Left cardiac atrium (tissue), 4 donors: ENCODE measurements around the gene ITGB7. TPM values are rescaled to one million over a fixed set of nuclear protein-coding genes. Genes with fewer than 3 reads are reported as not detected.

Source experiments
- ATAC-seq, 2 donors: fragments of 200-7000 bp; cut with Tn5 transposase; one replicate each; pipeline ENCODE4 v1.9.1; 2020; ENCODE audit warnings: mild to moderate bottlenecking in 2 of 2, moderate library complexity in 2 of 2
- DNase-seq: peaks from one replicate; pipeline ENCODE4 v3.0.0-alpha.2; 2020
- intact Hi-C, 2 donors: fragments of 100-400 bp; cut with DNase I; formaldehyde crosslinking; loops; one replicate each; pipeline versions ENCODE4 v1.14.1 to v1.15.1; 2022 to 2023
- long read RNA-seq: library from polyadenylated mRNA; unstranded; transcript quantifications from one replicate; pipeline ENCODE4 v2.0.0, GENCODE V29; 2021
- total RNA-seq, 2 donors: library from RNA; stranded (reverse); fragmentation: NEBNext Ultra II Directional; extraction: Animal tissue kit (Norgen Biotek cat#: 25700); gene quantifications; one replicate each; pipeline ENCODE4 v1.2.1, GENCODE V29; 2021
- donor health status: DM: no; HTN: yes; CAD: no.
- donor health status: DM: no; HTN: yes; CAD: no; lungs with severe emphysema.
- donor health status: DM: yes; HTN: yes; CAD: no.
- donor health status: Dilated cardiomyopathy.

ITGB7 gene, protein sequence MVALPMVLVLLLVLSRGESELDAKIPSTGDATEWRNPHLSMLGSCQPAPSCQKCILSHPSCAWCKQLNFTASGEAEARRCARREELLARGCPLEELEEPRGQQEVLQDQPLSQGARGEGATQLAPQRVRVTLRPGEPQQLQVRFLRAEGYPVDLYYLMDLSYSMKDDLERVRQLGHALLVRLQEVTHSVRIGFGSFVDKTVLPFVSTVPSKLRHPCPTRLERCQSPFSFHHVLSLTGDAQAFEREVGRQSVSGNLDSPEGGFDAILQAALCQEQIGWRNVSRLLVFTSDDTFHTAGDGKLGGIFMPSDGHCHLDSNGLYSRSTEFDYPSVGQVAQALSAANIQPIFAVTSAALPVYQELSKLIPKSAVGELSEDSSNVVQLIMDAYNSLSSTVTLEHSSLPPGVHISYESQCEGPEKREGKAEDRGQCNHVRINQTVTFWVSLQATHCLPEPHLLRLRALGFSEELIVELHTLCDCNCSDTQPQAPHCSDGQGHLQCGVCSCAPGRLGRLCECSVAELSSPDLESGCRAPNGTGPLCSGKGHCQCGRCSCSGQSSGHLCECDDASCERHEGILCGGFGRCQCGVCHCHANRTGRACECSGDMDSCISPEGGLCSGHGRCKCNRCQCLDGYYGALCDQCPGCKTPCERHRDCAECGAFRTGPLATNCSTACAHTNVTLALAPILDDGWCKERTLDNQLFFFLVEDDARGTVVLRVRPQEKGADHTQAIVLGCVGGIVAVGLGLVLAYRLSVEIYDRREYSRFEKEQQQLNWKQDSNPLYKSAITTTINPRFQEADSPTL
- total RNA-seq: 1 to 10 TPM in 1 of 2 donors, under 1 TPM in 1; 0.81 to 2.1 TPM
- long read RNA-seq, partial matches to known transcripts: 0 of 3 reads
- long read RNA-seq, other reads (novel, unspliced or antisense): 2 of 3 reads

DNA sequence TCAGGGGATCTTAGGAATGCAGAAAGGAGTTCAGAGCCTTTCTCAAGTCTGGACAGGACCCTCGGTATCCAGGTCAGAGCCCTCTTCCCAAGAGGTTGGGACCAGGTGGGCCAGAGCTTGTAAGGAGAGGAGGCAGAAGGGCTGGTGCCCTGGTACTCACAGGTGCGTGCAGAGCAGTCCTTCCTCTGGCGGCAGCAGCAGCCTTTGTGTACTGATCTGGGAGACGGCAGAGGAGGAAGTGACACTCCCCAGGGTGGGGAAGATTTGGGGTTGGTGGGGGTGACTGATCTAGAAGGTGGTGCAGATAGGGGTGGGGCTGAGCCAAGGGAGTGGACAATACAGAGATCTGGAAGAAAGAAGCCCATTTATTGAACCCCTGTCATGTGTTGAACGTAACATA, at the start of gene ITGB7:
Gene ITGB7 (minus strand): TSS at position 210 of the 400 bp plus-strand sequence. CDS start 6,808 bp downstream, outside the sequence.
- intact Hi-C loops: no loop called here
- DNase-seq: no peak
- no peak for ATAC-seq

DNA sequence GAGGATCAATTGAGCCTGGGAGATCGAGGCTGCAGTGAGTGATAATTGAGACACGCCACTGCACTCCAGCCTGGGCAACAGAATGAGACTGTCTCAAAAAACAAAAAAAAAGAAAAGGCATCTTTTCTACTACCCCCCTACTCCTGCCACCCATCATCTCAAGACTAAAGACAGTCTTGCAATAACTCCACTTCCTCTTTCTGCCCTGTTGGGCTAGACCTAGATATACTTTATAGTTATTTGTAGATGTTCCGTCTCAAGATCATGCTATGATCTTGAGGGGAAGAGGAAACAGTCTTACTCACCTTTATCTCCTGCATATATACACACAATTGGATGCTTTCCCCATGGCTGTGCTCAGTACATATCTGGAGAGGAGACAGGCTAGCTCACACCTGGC, 48.9 kb upstream of the ITGB7 start:
- intact Hi-C loops: no loop called here
- no peak for ATAC-seq
- DNase-seq: no peak

DNA sequence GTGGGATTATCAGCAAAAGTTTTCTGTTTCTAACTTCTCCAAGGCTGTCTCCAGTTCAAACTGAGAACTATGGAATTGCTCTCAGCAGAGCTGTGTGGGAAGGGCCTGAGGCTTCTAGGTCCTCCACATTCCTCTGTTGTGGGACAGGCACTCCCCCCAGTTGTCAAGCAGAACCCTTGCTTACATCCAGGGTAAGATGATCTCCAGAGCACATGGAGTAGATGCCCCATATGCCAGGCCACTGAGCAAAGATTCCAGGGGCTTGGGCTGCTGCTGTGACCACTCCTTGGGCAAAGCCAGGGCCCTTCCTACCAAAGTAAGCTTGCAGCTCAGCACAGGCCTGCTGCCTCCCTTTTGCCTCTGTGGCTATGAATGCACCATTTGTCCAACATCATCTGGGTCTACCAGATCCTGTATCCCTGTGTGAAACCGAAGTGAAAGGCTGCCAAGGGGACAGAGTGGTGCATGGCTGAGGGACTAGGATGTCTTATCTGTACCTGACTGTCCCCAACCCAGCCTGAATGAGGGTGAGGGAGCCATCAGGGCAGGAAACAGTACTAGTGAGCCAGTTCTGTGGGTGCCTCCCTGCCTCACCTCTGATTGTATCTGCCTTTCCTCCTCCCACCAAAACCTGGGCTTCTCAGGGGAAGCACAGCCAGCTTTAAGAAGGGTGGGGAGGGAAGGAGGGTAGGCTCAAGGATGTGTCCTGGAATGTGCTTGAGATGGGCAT, 47.9 kb upstream of the ITGB7 start:
- DNase-seq: no peak
- intact Hi-C loops: loop anchor here (5.0 kb wide), 1 partner anchor 43 kb away; no protein-coding TSS in a partner anchor
- ATAC-seq: no peak

DNA sequence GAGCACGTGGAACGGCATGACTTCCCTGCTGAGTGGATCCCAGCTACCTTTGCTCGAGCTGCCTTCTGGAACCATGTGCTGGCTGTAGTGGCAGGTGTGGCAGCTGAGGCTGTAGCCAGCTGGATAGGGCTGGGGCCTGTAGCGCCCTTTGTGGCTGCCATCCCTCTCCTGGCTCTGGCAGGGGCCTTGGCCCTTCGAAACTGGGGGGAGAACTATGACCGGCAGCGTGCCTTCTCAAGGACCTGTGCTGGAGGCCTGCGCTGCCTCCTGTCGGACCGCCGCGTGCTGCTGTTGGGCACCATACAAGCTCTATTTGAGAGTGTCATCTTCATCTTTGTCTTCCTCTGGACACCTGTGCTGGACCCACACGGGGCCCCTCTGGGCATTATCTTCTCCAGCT, 46.2 kb upstream of the ITGB7 start:
- no peak for DNase-seq
- no peak for ATAC-seq

DNA sequence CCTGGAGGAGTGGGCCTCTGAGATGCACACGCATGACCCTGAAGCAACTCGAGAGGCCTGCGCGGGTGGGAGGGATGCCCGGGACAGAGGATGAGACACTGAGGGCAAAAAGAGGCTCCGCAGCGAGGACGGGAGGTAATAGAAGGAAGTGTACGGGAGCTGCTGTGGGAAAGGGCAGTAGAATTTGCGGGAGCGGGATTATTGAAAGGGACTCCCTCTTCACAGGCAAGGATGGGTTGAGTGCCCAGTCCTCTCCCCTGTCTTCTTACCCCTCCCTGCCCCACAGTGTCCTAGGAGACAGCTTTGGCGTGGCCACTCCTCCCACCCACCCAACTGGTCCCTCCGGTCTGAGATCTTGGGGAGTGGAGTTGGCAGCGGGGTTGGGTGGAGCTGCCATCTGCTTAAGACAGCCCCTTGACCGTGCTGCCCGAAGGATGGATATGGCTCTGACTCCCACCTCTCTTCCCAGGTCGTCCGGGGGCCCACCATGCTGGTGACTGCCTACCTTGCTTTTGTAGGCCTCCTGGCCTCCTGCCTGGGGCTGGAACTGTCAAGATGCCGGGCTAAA, 45.4 kb upstream of the ITGB7 start:
- DNase-seq (peak; percentile 47), ATAC-seq (peak in 1 of 2 donors; percentile 19)
- intact Hi-C loops: loop anchor here (5.0 kb wide), 1 partner anchor 40 kb away; no protein-coding TSS in a partner anchor

More for the DNA sequence above, 46.2 kb upstream of the ITGB7 start:
- intact Hi-C loops: loop anchor here (5.0 kb wide), 1 partner anchor 41 kb away; no protein-coding TSS in a partner anchor

DNA sequence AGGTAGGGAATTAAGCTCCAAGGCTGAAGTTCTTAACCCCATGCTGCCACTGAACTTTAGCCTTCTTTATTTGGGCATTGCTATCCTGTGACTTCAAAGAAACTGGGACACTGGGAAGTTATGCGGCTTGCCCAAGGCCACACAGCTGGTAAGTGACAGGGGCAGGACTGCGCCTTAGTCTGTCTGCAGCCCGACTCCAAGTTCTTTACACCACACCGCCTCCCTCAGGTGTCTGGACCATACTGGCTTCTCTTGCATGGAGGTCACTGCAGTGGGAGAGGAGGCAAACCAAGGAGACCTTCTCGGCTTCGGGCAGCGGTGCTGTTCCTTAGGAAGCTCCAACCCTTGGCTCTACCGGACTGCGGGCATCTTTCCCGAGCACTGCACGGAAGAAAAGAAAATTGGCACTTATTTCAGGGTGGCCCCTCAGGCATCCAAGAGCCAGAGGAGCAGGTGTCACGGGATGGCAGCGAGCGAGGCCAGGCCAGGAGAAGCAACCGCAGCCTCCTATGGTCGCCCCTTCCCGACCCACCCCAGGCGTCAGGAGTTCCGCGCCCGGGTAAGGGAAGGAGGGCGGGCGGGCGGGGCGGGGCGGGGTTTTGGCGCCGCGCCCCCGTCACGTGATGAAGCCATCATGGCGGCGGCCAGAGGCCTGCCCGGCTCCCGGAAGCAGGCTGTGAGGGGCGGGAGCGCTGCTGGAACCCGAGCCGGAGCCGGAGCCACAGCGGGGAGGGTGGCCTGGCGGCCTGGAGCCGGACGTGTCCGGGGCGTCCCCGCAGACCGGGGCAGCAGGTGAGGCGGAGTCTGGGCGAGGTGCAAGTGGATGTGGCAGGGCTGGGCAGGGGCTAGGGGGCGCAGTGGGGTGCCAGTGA, 44.7 kb upstream of the ITGB7 start:
- ATAC-seq (peak; percentile 94 to 96), DNase-seq (peak; percentile 83)
- intact Hi-C loops: loop anchor here (5.0 kb wide), 1 partner anchor 39 kb away; no protein-coding TSS in a partner anchor

DNA sequence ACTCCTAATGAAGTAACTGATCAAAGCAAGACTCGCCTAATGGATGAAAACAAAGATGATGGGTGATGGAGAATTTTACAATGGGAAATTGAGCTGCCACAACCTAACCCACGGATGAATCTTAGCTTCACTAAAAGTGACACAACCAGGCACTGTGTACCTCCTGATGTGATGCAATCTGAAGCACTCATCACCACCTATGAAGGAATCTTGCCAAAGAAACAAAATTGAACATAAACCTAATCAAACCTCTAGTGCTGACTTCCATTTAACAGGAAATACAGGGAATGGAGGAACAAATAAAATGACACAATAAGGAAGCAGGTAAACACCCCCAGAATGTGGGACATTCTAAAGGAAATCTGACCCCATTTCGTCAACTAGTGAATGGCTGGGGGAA, 38.2 kb upstream of the ITGB7 start:
- ATAC-seq (no peak), DNase-seq (no peak)
- intact Hi-C loops: no loop called here

DNA sequence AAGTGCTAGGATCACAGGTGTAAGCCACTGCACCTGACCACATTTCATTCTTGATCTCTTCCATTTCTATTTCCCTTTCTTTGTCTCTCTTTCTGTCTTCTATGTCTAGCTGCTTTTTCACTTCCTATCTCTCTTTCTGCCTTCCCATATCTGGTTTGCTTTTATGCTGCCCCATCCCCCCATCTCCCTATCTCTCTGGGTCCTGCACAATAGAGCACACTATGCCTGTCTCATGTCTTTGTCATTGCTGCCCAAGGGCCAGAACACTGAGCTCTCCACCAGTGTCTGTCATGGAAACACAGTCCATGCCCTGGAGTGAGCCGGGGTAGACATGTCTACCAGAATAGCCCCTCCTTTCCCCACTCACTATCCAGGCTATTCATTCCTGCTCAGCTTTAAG, 37.3 kb upstream of the ITGB7 start:
- intact Hi-C loops: no loop called here
- no peak for ATAC-seq
- no peak for DNase-seq

DNA sequence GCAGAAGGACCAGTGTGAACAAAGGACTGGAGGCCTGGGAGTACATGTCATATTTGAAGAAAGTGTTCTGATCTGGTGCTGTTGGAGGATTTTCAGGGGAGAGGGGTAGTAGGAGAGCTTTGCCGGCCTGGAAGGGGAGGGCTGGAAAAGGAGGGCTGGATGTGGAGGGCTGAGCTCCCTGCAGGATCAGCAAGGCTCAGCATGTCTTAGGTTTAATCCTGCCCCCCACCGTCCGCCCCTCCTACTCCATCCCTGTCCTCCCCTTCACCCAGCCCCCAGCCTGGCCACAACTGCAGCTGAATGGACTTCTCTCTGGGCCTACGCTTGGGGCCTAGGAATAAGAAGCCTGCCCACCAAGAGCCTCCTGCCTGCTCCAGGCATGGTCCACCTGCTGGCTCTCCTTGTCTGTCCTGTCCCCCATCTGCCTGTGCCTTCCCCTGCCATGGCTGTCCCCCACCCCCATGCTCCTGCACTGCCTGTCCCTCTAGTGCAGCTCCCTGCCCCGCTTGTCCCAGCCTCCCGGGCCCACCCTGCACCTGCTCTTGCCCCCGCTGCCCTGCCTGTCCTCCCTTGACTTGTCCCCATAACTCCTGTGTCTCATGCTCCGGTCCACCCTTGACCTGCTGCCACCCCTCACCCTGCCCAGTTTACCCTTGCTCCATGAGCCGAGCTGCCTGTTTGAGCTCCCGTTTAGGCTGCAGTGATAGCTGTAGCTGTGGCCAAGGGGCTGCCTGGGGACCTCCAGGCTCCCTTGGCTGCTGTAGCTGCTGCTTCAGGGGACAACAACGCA, 34.8 kb upstream of the ITGB7 start:
- intact Hi-C loops: no loop called here
- no peak for ATAC-seq
- DNase-seq: no peak

DNA sequence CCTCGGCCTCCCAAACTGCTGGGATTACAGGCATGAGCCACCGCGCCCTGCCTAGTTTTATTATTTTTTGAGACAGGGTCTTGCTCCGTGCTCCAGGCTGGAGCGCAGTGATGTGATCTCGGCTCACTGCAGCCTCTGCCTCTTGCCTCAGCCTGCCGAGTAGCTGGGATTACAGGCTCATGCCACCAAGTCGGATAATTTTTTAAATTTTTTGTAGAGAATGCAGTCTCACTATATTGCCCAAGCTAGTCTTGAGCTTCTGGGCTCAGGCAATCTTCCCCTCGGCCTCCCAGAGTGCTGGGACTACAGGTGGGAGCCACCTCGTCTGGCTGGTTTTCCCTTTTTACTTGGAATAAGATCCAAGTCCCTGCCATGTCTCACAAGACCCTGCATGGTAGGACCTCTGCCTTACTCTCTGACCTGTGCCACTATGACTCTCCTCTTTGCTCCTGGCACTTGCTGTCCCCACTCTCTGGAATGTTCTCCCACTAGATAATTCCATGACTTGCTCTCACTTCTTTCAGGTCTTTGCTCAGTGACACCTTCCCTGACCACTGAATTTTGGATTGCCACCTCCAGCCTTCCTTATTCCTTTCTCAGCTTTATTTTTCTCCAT, 32.7 kb upstream of the ITGB7 start:
- no peak for DNase-seq
- ATAC-seq: no peak
- intact Hi-C loops: no loop called here

DNA sequence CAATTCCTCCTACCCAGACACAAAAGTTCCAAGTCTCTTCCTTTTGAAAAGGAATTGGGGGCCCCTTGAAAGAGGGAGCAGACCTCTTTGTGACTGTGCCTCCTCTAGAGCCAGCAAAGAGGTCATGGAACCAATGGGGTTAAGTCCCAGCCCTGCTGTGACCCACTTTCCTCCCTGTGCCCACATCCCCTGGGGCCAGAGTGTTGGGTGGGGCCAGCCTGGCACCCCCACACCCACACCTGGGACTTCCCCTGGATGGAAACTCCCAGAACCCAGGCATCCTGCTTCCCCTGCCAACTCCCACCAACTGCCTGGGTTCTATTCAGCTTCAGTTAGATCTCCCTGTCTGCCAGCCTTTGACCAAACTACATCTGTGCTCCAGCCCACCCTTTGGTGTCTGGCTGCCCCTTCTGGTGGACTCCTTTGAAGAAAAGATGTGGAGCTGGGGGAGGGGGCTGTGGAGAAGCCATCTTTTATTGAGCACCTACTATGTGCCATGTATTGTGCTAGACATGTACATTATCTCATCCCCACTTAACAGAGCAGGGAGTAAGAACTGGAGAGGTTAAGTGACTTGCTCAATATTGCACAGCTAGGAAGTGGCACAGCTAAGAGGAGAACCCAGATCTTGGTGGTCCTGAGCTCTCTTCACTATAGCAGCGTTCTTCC, 29.5 kb upstream of the ITGB7 start:
- ATAC-seq: no peak
- intact Hi-C loops: no loop called here
- DNase-seq: no peak

DNA sequence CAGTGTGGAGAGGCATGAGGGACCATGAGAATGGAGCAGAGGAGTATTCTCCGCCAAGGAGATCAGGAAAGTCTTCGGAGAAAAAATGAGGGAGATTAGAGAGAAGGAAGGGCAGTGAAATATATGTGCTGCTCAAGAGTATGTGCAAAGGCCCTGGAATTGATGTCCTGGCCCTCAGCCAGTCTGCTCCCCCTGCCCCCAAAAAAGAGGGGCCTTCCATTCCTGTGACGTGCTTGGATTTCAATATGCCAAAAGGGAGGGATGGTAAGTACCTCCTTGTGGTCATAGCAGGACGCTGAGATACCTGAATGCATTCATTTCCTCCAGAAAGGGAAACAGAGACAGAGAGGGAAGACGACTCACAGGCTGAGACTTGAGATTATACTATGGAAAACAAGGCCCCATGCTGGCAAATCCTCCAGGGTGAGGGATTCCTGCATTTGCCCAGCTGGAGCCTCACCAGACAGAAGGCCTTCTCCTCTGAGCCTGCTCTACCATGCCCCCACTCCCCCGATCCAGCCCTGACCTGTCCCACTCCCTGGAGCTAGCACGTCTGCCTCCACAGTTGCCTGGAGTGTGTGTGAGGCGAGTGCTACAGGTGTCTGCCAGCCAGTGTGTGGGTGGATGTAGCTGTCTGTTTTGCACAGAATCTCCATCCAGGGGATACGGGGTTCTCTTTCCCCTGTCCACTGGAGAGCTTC, 28.8 kb upstream of the ITGB7 start:
- intact Hi-C loops: no loop called here
- no peak for ATAC-seq
- DNase-seq: no peak

DNA sequence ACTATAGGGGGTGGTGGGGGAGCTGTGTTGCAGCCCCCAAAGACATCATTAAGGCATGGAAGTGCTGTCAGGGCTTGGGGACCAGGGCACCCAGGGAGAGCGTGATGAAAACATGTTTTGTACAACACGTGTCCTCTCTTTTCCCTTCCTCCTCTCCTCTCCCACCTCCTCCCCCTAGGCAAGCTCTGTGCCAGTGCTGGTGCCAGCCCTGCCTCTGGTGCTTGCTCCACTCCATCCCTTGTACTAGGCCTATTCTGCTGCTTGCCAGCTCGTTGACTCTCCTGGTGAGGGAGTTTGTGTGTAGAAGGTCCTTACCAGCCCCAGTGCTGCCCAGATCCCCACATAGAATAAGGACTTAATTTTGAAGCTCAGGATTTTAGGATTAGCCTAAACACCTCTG, 28.1 kb upstream of the ITGB7 start:
- ATAC-seq (no peak), DNase-seq (no peak)
- intact Hi-C loops: no loop called here

DNA sequence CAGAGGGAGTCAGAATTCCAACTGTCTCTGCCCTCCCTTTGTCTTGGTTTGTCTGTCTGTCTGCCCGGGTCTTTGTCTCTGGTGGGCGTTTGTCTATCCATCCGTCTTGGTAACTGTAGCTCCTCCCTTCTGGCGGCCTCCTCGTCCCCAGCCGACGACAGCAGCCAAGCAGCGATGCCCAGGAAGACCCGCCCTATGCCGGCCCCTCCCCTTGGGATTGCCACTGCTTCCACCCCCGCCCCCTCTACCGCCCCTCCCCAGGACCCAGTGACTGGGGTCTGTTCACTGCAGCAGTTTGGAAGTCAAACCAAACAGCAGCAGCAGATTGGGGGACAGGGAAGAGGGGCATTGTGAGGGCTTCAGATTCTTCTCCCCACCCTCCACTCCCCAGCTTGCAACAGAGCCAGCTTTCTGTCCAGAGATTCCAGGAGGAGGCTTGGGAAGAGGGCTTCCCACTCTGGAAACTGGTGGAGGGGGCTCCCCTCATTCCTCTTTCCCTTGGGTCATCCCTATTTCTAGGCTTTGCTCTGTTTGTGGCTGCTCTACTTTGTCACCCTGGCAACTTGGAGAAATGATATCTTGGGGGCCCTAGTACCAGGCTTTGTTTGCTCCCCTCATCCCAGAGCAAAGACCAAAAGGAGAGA, 27.3 kb upstream of the ITGB7 start:
- intact Hi-C loops: no loop called here
- peak in 1 of 2 donors; percentile 20 for ATAC-seq
- peak; percentile 60 for DNase-seq

DNA sequence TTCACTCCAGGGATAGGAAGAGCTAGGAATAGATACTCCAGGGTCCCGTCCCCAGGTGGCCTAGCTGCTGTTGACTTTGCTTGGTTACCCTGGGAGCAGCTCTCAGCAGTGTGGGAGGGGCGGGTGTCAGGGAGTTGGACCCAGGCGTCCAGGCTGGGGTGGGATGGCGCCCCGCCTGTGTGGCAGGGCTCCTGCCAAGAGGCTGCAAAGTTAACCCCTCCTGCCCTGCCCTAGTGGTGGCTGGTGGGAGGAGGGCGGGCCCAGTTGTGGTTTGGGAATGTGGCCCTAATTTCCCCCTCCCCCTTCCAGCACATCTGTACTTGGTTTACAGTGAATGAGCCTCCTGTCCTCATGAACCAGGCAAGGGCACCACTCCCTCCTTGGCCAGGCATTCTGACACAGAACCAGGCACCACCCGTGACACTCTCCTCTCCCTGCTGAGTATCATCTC, 26.6 kb upstream of the ITGB7 start:
- DNase-seq (no peak), ATAC-seq (no peak)
- intact Hi-C loops: no loop called here
